Dendritic cell treated with granulocyte-macrophage colony-stimulating factor and Interleukin-4, amounts not matched to agents 40 ng/mL and 50 ng/mL, for 4 days (primary cell): Measurements from ENCODE around the gene GPR55.
A peak's percentile ranks its signal among the peaks of the same experiment; 100 is the strongest.

Source experiments
- H3K27ac Mint-ChIP-seq: one replicate; pipeline ENCODE4 v1.8.0; 2022; ENCODE audit warnings: mild to moderate bottlenecking, mixed read lengths
- H3K27me3 Mint-ChIP-seq: one replicate; pipeline ENCODE4 v1.8.0; 2022; ENCODE audit warnings: mild to moderate bottlenecking, mixed read lengths
- H3K36me3 Mint-ChIP-seq: one replicate; pipeline ENCODE4 v1.8.0; 2022; ENCODE audit warnings: low read depth, mixed read lengths
- H3K4me1 Mint-ChIP-seq: one replicate; pipeline ENCODE4 v1.8.0; 2022; ENCODE audit warnings: low read depth, mixed read lengths
- H3K4me3 Mint-ChIP-seq: one replicate; pipeline ENCODE4 v1.8.0; 2022; ENCODE audit warnings: mild to moderate bottlenecking, moderate library complexity, mixed read lengths
- H3K9me3 Mint-ChIP-seq: one replicate; pipeline ENCODE4 v1.8.0; 2022; ENCODE audit warnings: mixed read lengths
- intact Hi-C: fragments of 100-400 bp; cut with micrococcal nuclease; formaldehyde crosslinking; loops from one replicate; pipeline ENCODE4 v1.15.0; 2022

GPR55 gene

GRCh38 chr2:230934231-230935129 lies 9.4 kb upstream of the GPR55 start:
- Mint-ChIP-seq H3K27me3 (peaks cover 8% of the 10 kb centered on the region), H3K4me1 (peaks cover 26% of the 10 kb centered on the region), H3K4me3 (no peak overlapping the region), H3K9me3 (peaks cover 29% of the 10 kb centered on the region), H3K36me3 (peaks cover 5% of the 10 kb centered on the region), H3K27ac (peak overlapping the region; percentile 69)
- intact Hi-C loops, result no loop called here

- peak overlapping the region; percentile 69 for H3K27ac Mint-ChIP-seq
These were observed 8.6 kb upstream of the GPR55 start for GRCh38 chr2:230933521-230934180.

GRCh38 chr2:230932556-230933511 lies 7.8 kb upstream of the GPR55 start:
- H3K9me3 Mint-ChIP-seq, result peaks cover 27% of the 10 kb centered on the region
- H3K27ac Mint-ChIP-seq, result peak overlapping the region; percentile 69
- intact Hi-C loops, result no loop called here
- peaks cover 5% of the 10 kb centered on the region for H3K36me3 Mint-ChIP-seq
- peaks cover 8% of the 10 kb centered on the region for H3K27me3 Mint-ChIP-seq
- peaks cover 28% of the 10 kb centered on the region for H3K4me1 Mint-ChIP-seq
- no peak overlapping the region for H3K4me3 Mint-ChIP-seq

More at GRCh38 chr2:230933521-230934180, 8.6 kb upstream of the GPR55 start:
- Mint-ChIP-seq H3K27me3 (peaks cover 8% of the 10 kb centered on the region), H3K36me3 (peaks cover 5% of the 10 kb centered on the region), H3K4me1 (peaks cover 24% of the 10 kb centered on the region), H3K9me3 (peaks cover 29% of the 10 kb centered on the region), H3K4me3 (no peak overlapping the region)
- intact Hi-C loops, result no loop called here

- H3K36me3 Mint-ChIP-seq, result peaks cover 5% of the 10 kb centered on the region
- H3K4me1 Mint-ChIP-seq, result peaks cover 37% of the 10 kb centered on the region
- no peak overlapping the region for H3K4me3 Mint-ChIP-seq
- peaks cover 17% of the 10 kb centered on the region for H3K9me3 Mint-ChIP-seq
- peak overlapping the region; percentile 69 for H3K27ac Mint-ChIP-seq
- intact Hi-C loops, result no loop called here
- H3K27me3 Mint-ChIP-seq, result peaks cover 8% of the 10 kb centered on the region
These were observed 6.7 kb upstream of the GPR55 start for GRCh38 chr2:230931556-230932231.

- Mint-ChIP-seq H3K4me1 (peaks cover 37% of the 10 kb centered on the region), H3K27me3 (peaks cover 8% of the 10 kb centered on the region), H3K4me3 (no peak overlapping the region), H3K36me3 (peaks cover 5% of the 10 kb centered on the region), H3K9me3 (peaks cover 10% of the 10 kb centered on the region), H3K27ac (peak overlapping the region; percentile 69)
- intact Hi-C loops, result no loop called here
These were observed 6.0 kb upstream of the GPR55 start for GRCh38 chr2:230930928-230931555.

- Mint-ChIP-seq H3K9me3 (peaks cover 2% of the 10 kb centered on the region), H3K36me3 (peaks cover 1% of the 10 kb centered on the region), H3K4me1 (peaks cover 41% of the 10 kb centered on the region), H3K27ac (peak overlapping the region; percentile 69), H3K27me3 (peaks cover 7% of the 10 kb centered on the region), H3K4me3 (no peak overlapping the region)
- intact Hi-C loops, result no loop called here
These were observed 5.2 kb upstream of the GPR55 start for GRCh38 chr2:230930149-230930780.

- intact Hi-C loops, result no loop called here
- Mint-ChIP-seq H3K4me3 (no peak overlapping the region), H3K27me3 (peaks cover 7% of the 10 kb centered on the region), H3K9me3 (no peaks in the 10 kb centered on the region), H3K27ac (peak overlapping the region; percentile 23), H3K4me1 (peaks cover 48% of the 10 kb centered on the region), H3K36me3 (no peaks in the 10 kb centered on the region)
These were observed 4.5 kb upstream of the GPR55 start for GRCh38 chr2:230929381-230930148.

- H3K9me3 Mint-ChIP-seq, result no peaks in the 10 kb centered on the region
- no peak overlapping the region for H3K4me3 Mint-ChIP-seq
- H3K4me1 Mint-ChIP-seq, result peaks cover 55% of the 10 kb centered on the region
- H3K36me3 Mint-ChIP-seq, result no peaks in the 10 kb centered on the region
- intact Hi-C loops, result no loop called here
- peaks cover 7% of the 10 kb centered on the region for H3K27me3 Mint-ChIP-seq
- H3K27ac Mint-ChIP-seq, result peak overlapping the region; percentile 66
These were observed 3.8 kb upstream of the GPR55 start for GRCh38 chr2:230928701-230929380.

GRCh38 chr2:230927711-230928341 lies 2.8 kb upstream of the GPR55 start:
- Mint-ChIP-seq H3K4me1 (peaks cover 56% of the 10 kb centered on the region), H3K4me3 (no peak overlapping the region), H3K9me3 (no peaks in the 10 kb centered on the region), H3K36me3 (no peaks in the 10 kb centered on the region), H3K27ac (peak overlapping the region; percentile 66), H3K27me3 (peaks cover 7% of the 10 kb centered on the region)
- intact Hi-C loops, result no loop called here

GRCh38 chr2:230925879-230926765 lies 1.1 kb upstream of the GPR55 start:
- Mint-ChIP-seq H3K4me1 (peaks cover 49% of the 10 kb centered on the region), H3K27me3 (peaks cover 4% of the 10 kb centered on the region), H3K4me3 (no peak overlapping the region), H3K36me3 (no peaks in the 10 kb centered on the region), H3K27ac (peak overlapping the region; percentile 98), H3K9me3 (no peaks in the 10 kb centered on the region)
- intact Hi-C loops, result loop anchor here (2.0 kb wide), 1 partner anchor 17 kb away; no protein-coding TSS in a partner anchor
